ENCODE data around the gene RSKR.
"Not testable (repeated sequence)": the region's sequence is repeated elsewhere in the genome, so short reads cannot be mapped to it uniquely, and the experiment has no call there.

- not testable (repeated sequence) for TF ChIP-seq POLR2A (IDR thresholded peaks at IDR 0.05; ENCODE audit: low read length); GATA1 (IDR thresholded peaks at IDR 0.05; ENCODE audit: low read depth, low read length)
Observed at GRCh38 chr17:28659497-28659881, 45.5 kb upstream of the RSKR start.
